HepG2 (cell line): Measurements from ENCODE around the gene MAN1A2. TPM values are rescaled to one million over a fixed set of nuclear protein-coding genes. Genes with fewer than 3 reads are reported as not detected.
A peak's percentile ranks its signal among the peaks of the same experiment; 100 is the strongest.
"Not testable (repeated sequence)": the region's sequence is repeated elsewhere in the genome, so short reads cannot be mapped to it uniquely, and the experiment has no call there.

Source experiments
- ATAC-seq: fragments of 200-7000 bp; cut with Tn5 transposase; 3 replicates; pipeline ENCODE4 v1.9.1; 2020; ENCODE audit warnings: mild to moderate bottlenecking, moderate library complexity
- BruUV-seq: library from RNA; stranded (reverse); fragments of 400-500 nt; replicated peaks from 2 replicates; lab custom pipeline; 2021; lab: Mats Ljungman, UMichigan
- CTCF ChIA-PET: fragments of 300-600 bp; formaldehyde crosslinking; extraction: SDS; loops from one replicate; lab custom pipeline; 2021; ENCODE audit warnings: low total read pairs, inconsistent platforms, low intra/inter-chr PET ratio; lab: Yijun Ruan, JAX
- POLR2A ChIA-PET: fragments of 350-600 bp; sonication (Branson Sonifier 250); formaldehyde crosslinking; loops from one replicate; lab custom pipeline; 2020; ENCODE audit warnings: antibody characterized with exemption, inconsistent platforms; lab: Yijun Ruan, JAX
- DNase-seq: peaks from one replicate; pipeline ENCODE4 v3.0.0-alpha.2; 2015; ENCODE audit warnings: low spot score
- FAIRE-seq: peaks from 3 replicates; lab custom pipeline; 2011; peaks lifted over from hg19 to GRCh38; lab: Jason Lieb, UNC
- H2AFZ ChIP-seq: one replicate; pipeline ENCODE4 v1.6.1; 2011; ENCODE audit warnings: low read length, inconsistent platforms
- H3K27ac ChIP-seq: fragments of 300-600 bp; 3 replicates; pipeline ENCODE4 v1.8.0; 2011; ENCODE audit warnings: mixed run types, mild to moderate bottlenecking, mixed read lengths, low read length, inconsistent platforms; ENCODE audit not compliant: insufficient read depth; ENCODE audit errors: extremely low read length
- H3K27me3 ChIP-seq, 2 experiments: fragments of 200-600 bp in 1 of 2; 2 replicates in 1 of 2; 3 replicates in 1 of 2; pipeline versions ENCODE4 v1.6.0 to v1.8.0; 2011; ENCODE audit warnings: low read length in 2 of 2, mild to moderate bottlenecking in 2 of 2, moderate library complexity in 2 of 2, inconsistent platforms in 1 of 2; ENCODE audit not compliant: insufficient read depth in 2 of 2, control insufficient read depth in 1 of 2
- H3K36me3 ChIP-seq, 2 experiments: fragments of 200-600 bp in 1 of 2; replicated peaks in 1 of 2; 2 replicates in 1 of 2; 3 replicates in 1 of 2; pipeline versions ENCODE4 v1.5.1 to v1.8.0; 2011; ENCODE audit warnings: low read length in 2 of 2, inconsistent platforms in 1 of 2; ENCODE audit not compliant: insufficient read depth in 2 of 2, control insufficient read depth in 1 of 2
- H3K4me1 ChIP-seq: 2 replicates; pipeline ENCODE4 v1.5.1; 2012; ENCODE audit warnings: low read length, inconsistent platforms; ENCODE audit not compliant: insufficient read depth
- H3K4me2 ChIP-seq: 2 replicates; pipeline ENCODE4 v1.6.0; 2011; ENCODE audit warnings: low read depth, low read length, inconsistent platforms
- H3K4me3 ChIP-seq, 3 experiments: fragments of 200-600 bp in 1 of 3; sonication (generic), shearing (Covaris generic) in 1 of 3; replicated peaks in 1 of 3; 2 replicates each; pipeline ENCODE4 v1.5.1; 2011 to 2016; ENCODE audit warnings: low read length in 3 of 3, inconsistent platforms in 2 of 3, low read depth in 2 of 3, mild to moderate bottlenecking in 2 of 3, control low read depth in 1 of 3, mixed read lengths in 1 of 3; ENCODE audit not compliant: insufficient read depth in 1 of 3
- H3K79me2 ChIP-seq: one replicate; pipeline ENCODE4 v1.6.1; 2011; ENCODE audit warnings: low read length, inconsistent platforms; ENCODE audit not compliant: insufficient read depth
- H3K9ac ChIP-seq: 2 replicates; pipeline ENCODE4 v1.6.0; 2011; ENCODE audit warnings: mild to moderate bottlenecking, low read depth, low read length, inconsistent platforms; ENCODE audit not compliant: insufficient read depth
- H3K9me3 ChIP-seq: 2 replicates; pipeline ENCODE4 v1.5.1; 2012; ENCODE audit warnings: mild to moderate bottlenecking, low read length
- H4K20me1 ChIP-seq: 2 replicates; pipeline ENCODE4 v1.6.0; 2011; ENCODE audit warnings: inconsistent platforms, mild to moderate bottlenecking, low read length, moderate library complexity; ENCODE audit not compliant: insufficient read depth
- ASH2L ChIP-seq: fragments of 300-600, 200-600 bp; sonication (generic); IDR thresholded peaks from 2 replicates; pipeline ENCODE4 v1.7.0; 2017; ENCODE audit warnings: low read depth, mild to moderate bottlenecking, moderate library complexity, mixed read lengths, low read length; ENCODE audit not compliant: insufficient read length
- MAFF ChIP-seq: IDR thresholded peaks from 2 replicates; pipeline ENCODE4 v1.6.1; 2011; ENCODE audit warnings: low read depth, low read length, improper control_type of control experiment
- MAFK ChIP-seq, 2 experiments: IDR thresholded peaks in 1 of 2; conservative IDR thresholded peaks in 1 of 2; 2 replicates each; pipeline ENCODE4 v1.6.1; 2011; ENCODE audit warnings: improper control_type of control experiment in 2 of 2, low read length in 2 of 2
- ZNF644 ChIP-seq: IDR thresholded peaks from 2 replicates; pipeline ENCODE4 v1.6.1; 2016; ENCODE audit warnings: low read depth
- in situ Hi-C: cut with HindIII; loops from 2 replicates; pipeline ENCODE4 v1.10.0; 2017; ENCODE audit warnings: low pct_unique_long_range_greater_than_20kb; ENCODE audit not compliant: extremely low pct_ligation_motif_present
- intact Hi-C: fragments of 100-400 bp; cut with micrococcal nuclease; formaldehyde crosslinking; loops from one replicate; pipeline ENCODE4 v1.10.0; 2022; ENCODE audit not compliant: unreplicated experiment
- polyA plus RNA-seq, 8 experiments: library from polyadenylated mRNA; depleted of rRNA in 3 of 8; stranded (reverse) in 7 of 8; unstranded in 1 of 8; fragments of >200 nt; fragmentation: Illumina TruSeq in 4 of 8; extraction: Trizol in 4 of 8; gene quantifications; 2 replicates each; pipeline versions ENCODE4 v1.2.1 to v1.2.3, GENCODE V29; 2011 to 2016; ENCODE audit warnings: low read depth in 4 of 8, missing spikeins in 1 of 8, mixed read lengths in 1 of 8; ENCODE audit not compliant: insufficient read depth in 1 of 8
- total RNA-seq, 5 experiments: library from RNA; depleted of rRNA; stranded (reverse); fragments of >200 nt; fragmentation: Illumina TruSeq; extraction: Trizol; gene quantifications; 2 replicates each; pipeline ENCODE4 v1.2.3, GENCODE V29; 2016; ENCODE audit warnings: low read depth in 1 of 5
- TF ChIP-seq, protein P1 (sequence below): sonication (generic); formaldehyde crosslinking; IDR thresholded peaks from 2 replicates; pipeline ENCODE4 v1.4.0; 2020; ENCODE audit warnings: missing genetic modification reagents
- TF ChIP-seq, protein P2 (sequence below): sonication (generic); formaldehyde crosslinking; conservative IDR thresholded peaks from 2 replicates; pipeline ENCODE4 v1.4.0; 2020; ENCODE audit warnings: missing genetic modification reagents

The MAN1A2 gene
- total and polyA plus RNA-seq, 2 of the 13 experiments (the other 11 are each of a cell fraction or from before 2014, with no cell fraction given) = 8.0 to 19.9 TPM

DNA sequence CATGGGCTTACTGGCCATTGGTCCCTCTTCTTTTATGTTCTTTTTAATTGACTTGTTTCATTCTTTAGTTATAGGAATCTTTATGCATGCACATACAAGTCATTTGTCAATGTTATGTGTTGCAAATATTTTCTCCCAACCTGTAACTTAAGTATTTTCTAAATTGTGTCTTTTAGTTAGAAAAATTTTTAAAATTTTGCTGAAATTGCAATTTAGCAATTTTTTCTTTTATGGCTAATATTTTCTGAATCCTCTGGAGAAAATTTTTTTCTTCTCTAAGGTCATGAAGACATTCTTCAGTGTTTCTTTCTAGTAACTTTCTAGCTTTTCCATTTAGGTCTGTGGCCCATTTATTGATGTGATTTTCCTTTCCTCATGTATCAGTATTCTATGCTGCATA, 189.7 kb downstream of the MAN1A2 start:
- no peak overlapping the region for H3K4me3 ChIP-seq
- intact Hi-C loops (no loop called here), in situ Hi-C loops (no loop called here)
- FAIRE-seq = no peak
- ChIA-PET CTCF (no interaction called here), POLR2A (no interaction called here)
- no TSS peak for BruUV-seq
- no peaks in the 10 kb centered on the region for H4K20me1 ChIP-seq
- no peak overlapping the region for H3K9ac ChIP-seq
- H3K9me3 ChIP-seq = no peaks in the 10 kb centered on the region
- H2AFZ ChIP-seq = no peak overlapping the region
- no peaks in the 10 kb centered on the region for H3K4me1 ChIP-seq
- DNase-seq = no peak
- H3K27ac ChIP-seq = no peak overlapping the region
- H3K27me3 ChIP-seq = no peaks in the 10 kb centered on the region
- H3K79me2 ChIP-seq = no peaks in the 10 kb centered on the region
- H3K36me3 ChIP-seq = no peaks in the 10 kb centered on the region
- TF ChIP-seq, protein P1, sequence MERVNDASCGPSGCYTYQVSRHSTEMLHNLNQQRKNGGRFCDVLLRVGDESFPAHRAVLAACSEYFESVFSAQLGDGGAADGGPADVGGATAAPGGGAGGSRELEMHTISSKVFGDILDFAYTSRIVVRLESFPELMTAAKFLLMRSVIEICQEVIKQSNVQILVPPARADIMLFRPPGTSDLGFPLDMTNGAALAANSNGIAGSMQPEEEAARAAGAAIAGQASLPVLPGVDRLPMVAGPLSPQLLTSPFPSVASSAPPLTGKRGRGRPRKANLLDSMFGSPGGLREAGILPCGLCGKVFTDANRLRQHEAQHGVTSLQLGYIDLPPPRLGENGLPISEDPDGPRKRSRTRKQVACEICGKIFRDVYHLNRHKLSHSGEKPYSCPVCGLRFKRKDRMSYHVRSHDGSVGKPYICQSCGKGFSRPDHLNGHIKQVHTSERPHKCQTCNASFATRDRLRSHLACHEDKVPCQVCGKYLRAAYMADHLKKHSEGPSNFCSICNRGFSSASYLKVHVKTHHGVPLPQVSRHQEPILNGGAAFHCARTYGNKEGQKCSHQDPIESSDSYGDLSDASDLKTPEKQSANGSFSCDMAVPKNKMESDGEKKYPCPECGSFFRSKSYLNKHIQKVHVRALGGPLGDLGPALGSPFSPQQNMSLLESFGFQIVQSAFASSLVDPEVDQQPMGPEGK (CRISPR knock-in tag) = no peak
- TF ChIP-seq, protein P2, sequence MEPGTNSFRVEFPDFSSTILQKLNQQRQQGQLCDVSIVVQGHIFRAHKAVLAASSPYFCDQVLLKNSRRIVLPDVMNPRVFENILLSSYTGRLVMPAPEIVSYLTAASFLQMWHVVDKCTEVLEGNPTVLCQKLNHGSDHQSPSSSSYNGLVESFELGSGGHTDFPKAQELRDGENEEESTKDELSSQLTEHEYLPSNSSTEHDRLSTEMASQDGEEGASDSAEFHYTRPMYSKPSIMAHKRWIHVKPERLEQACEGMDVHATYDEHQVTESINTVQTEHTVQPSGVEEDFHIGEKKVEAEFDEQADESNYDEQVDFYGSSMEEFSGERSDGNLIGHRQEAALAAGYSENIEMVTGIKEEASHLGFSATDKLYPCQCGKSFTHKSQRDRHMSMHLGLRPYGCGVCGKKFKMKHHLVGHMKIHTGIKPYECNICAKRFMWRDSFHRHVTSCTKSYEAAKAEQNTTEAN (CRISPR knock-in tag) = no peak
- TF ChIP-seq MAFK (conservative IDR thresholded peaks at IDR 0.05 in 1 of 2, IDR thresholded peaks at IDR 0.05 in 1 of 2; ENCODE audit: low read length in 2 of 2) (peak; percentile 73 to 87), ZNF644 (CRISPR knock-in tag) (no peak), ASH2L (no peak), MAFF (peak; percentile 76)
- no peak overlapping the region for H3K4me2 ChIP-seq
- ATAC-seq = no peak

GRCh38 chr1:117558451-117558850, 191.2 kb downstream of the MAN1A2 start:
- POLR2A ChIA-PET, in situ Hi-C loops, H3K36me3 ChIP-seq, H3K79me2 ChIP-seq, FAIRE-seq, H3K27me3 ChIP-seq, DNase-seq, CTCF ChIA-PET, H3K9me3 ChIP-seq, H4K20me1 ChIP-seq, intact Hi-C loops, H2AFZ ChIP-seq, H3K9ac ChIP-seq, BruUV-seq, ATAC-seq, H3K4me2 ChIP-seq, H3K27ac ChIP-seq, H3K4me3 ChIP-seq: not testable (repeated sequence)
- H3K4me1 ChIP-seq = peaks cover 13% of the 10 kb centered on the region
